Thoracic aorta (tissue), 2 donors: ENCODE data around the gene OTOP2. TPM values are rescaled to one million over a fixed set of nuclear protein-coding genes. Genes with fewer than 3 reads are reported as not detected.
A peak's percentile ranks its signal among the peaks of the same experiment; 100 is the strongest.
"Not testable (repeated sequence)": the region's sequence is repeated elsewhere in the genome, so short reads cannot be mapped to it uniquely, and the experiment has no call there.

Source experiments
- ATAC-seq: fragments of 150-250 bp; one replicate; pipeline ENCODE4 v1.8.0; 2017; ENCODE audit warnings: low read depth; ENCODE audit not compliant: insufficient number of reproducible peaks, low FRiP score
- DNase-seq: peaks from one replicate; pipeline ENCODE4 v3.0.0-alpha.2; 2020; ENCODE audit warnings: low spot score
- H3K27ac ChIP-seq, 2 donors: fragments of 200-600 bp; sonication (generic); 1 replicate in 1 of 2; 2 replicates in 1 of 2; pipeline ENCODE4 v1.5.1; 2016; ENCODE audit warnings: mild to moderate bottlenecking in 2 of 2, moderate library complexity in 2 of 2
- H3K27me3 ChIP-seq: fragments of 200-600 bp; sonication (generic); replicated peaks from 2 replicates; pipeline ENCODE4 v1.6.0; 2016; ENCODE audit warnings: mild to moderate bottlenecking; ENCODE audit not compliant: insufficient read depth
- H3K36me3 ChIP-seq: fragments of 200-600 bp; sonication (generic); one replicate; pipeline ENCODE4 v1.5.1; 2016
- H3K4me1 ChIP-seq, 2 donors: fragments of 200-600 bp; sonication (generic); 1 replicate in 1 of 2; 2 replicates in 1 of 2; pipeline versions ENCODE4 v1.5.1 to v1.6.0; 2016; ENCODE audit warnings: low read depth in 2 of 2, mild to moderate bottlenecking in 1 of 2; ENCODE audit not compliant: control insufficient read depth in 1 of 2
- H3K4me3 ChIP-seq: fragments of 200-600 bp; sonication (generic); 2 replicates; pipeline ENCODE4 v1.5.1; 2016; ENCODE audit warnings: mild to moderate bottlenecking
- H3K9me3 ChIP-seq: fragments of 200-600 bp; sonication (generic); 2 replicates; pipeline ENCODE4 v1.5.1; 2016
- CTCF ChIP-seq: fragments of 200-600 bp; sonication (generic); IDR thresholded peaks from one replicate; pipeline ENCODE4 v1.5.1; 2019; ENCODE audit warnings: antibody characterized with exemption
- total RNA-seq, 2 donors: library from RNA; depleted of rRNA; stranded (reverse); fragments of >200 nt; gene quantifications; one replicate each; pipeline versions ENCODE4 v1.1.0 to v1.2.3, GENCODE V29; 2016

OTOP2 gene
- total RNA-seq, 2 donors from 2014 or later, result not detected

DNA sequence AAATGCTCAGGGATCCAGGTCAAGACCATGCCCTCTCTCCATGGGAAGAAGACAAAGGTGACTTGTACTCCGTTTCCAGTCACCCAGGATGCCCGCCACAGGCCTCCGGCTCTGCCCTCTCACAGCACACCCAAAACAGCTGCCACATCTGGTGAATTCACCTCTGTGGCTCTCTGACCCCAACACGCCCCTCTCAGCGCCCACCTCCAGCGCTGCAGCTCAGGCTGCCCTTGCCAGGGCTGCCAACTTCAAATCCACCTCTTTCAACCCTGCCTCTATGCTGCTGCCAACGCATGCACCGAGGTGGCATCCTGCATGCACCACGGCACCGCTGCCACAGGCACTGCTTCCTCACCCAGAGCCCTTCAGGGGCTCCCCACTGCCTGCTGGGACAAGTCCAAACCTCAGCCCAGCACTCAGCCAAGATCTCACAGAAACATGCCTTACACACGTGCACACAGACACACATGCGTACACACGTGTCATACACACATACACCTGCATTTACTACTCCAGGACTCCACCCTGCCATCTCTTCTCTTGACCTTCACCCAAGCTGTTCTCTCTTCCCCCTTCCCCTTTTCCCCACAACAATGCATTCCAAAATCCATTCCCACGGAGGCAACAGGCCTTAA is 41.0 kb downstream of the OTOP2 start:
- H3K9me3 ChIP-seq, result no peaks in the 10 kb centered on the region
- DNase-seq, result no peak
- H3K4me3 ChIP-seq, result no peak overlapping the region
- H3K36me3 ChIP-seq, result no peaks in the 10 kb centered on the region
- no peaks in the 10 kb centered on the region for H3K4me1 ChIP-seq
- no peak for ATAC-seq
- no peaks in the 10 kb centered on the region for H3K27me3 ChIP-seq
- TF ChIP-seq CTCF, result no peak
- H3K27ac ChIP-seq, result no peak overlapping the region

- no peak for ATAC-seq
- Histone ChIP-seq H3K36me3 (no peaks in the 10 kb centered on the region), H3K27ac (no peak overlapping the region)
Observed at GRCh38 chr17:74968361-74968780, 44.3 kb downstream of the OTOP2 start.

GRCh38 chr17:74969501-74969900 is 45.4 kb downstream of the OTOP2 start:
- not testable (repeated sequence) for ATAC-seq, H3K36me3 ChIP-seq, DNase-seq, H3K27ac ChIP-seq, H3K4me3 ChIP-seq, H3K27me3 ChIP-seq, H3K9me3 ChIP-seq
- H3K4me1 ChIP-seq, result peaks cover 0 to 10% of the 10 kb centered on the region in 2 donors

More at GRCh38 chr17:74968361-74968780, 44.3 kb downstream of the OTOP2 start:
- H3K27me3 ChIP-seq, result no peaks in the 10 kb centered on the region
- no peak for DNase-seq
- no peak overlapping the region for H3K4me3 ChIP-seq
- no peak for TF ChIP-seq CTCF
- no peaks in the 10 kb centered on the region for H3K9me3 ChIP-seq
- peaks cover 0 to 10% of the 10 kb centered on the region in 2 donors for H3K4me1 ChIP-seq

DNA sequence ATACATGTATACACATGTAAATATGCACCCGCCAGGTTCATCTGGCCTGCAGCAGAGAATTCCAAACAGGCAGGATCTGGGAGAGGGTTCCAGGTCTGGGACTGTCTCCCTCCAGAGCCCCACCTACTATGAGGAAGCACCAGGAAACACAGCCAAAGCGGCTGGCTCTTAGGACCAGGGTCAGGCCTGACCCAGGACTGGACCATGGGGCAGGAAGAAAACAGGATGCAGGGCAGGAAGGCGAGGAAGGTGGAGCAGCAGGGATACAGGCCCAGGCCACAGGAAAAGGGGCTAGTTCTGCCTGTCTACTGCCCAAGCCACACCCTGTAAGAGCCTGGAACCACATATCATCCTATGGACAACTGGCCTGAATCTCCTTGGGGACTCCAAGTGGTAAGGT is 46.3 kb downstream of the OTOP2 start:
- Histone ChIP-seq H3K4me3 (no peak overlapping the region), H3K9me3 (no peaks in the 10 kb centered on the region), H3K4me1 (peaks cover 0 to 10% of the 10 kb centered on the region in 2 donors), H3K27me3 (no peaks in the 10 kb centered on the region), H3K36me3 (no peaks in the 10 kb centered on the region), H3K27ac (no peak overlapping the region)
- no peak for ATAC-seq
- no peak for TF ChIP-seq CTCF
- DNase-seq, result no peak

- no peaks in the 10 kb centered on the region for H3K9me3 ChIP-seq
- no peaks in the 10 kb centered on the region for H3K36me3 ChIP-seq
- peaks cover 0 to 10% of the 10 kb centered on the region in 2 donors for H3K4me1 ChIP-seq
- TF ChIP-seq CTCF, result no peak
- H3K27me3 ChIP-seq, result no peaks in the 10 kb centered on the region
- no peak overlapping the region for H3K27ac ChIP-seq
- DNase-seq (no peak), ATAC-seq (no peak)
- H3K4me3 ChIP-seq, result peak overlapping the region; percentile 78
Observed at GRCh38 chr17:74971069-74971841, 47.2 kb downstream of the OTOP2 start.
